ENCODE data around the gene VSIG8. TPM values are rescaled to one million over a fixed set of nuclear protein-coding genes. Genes with fewer than 3 reads are reported as not detected.
A peak's percentile ranks its signal among the peaks of the same experiment; 100 is the strongest.

The VSIG8 gene
- total RNA-seq, 2 donors from 2014 or later: not detected

DNA sequence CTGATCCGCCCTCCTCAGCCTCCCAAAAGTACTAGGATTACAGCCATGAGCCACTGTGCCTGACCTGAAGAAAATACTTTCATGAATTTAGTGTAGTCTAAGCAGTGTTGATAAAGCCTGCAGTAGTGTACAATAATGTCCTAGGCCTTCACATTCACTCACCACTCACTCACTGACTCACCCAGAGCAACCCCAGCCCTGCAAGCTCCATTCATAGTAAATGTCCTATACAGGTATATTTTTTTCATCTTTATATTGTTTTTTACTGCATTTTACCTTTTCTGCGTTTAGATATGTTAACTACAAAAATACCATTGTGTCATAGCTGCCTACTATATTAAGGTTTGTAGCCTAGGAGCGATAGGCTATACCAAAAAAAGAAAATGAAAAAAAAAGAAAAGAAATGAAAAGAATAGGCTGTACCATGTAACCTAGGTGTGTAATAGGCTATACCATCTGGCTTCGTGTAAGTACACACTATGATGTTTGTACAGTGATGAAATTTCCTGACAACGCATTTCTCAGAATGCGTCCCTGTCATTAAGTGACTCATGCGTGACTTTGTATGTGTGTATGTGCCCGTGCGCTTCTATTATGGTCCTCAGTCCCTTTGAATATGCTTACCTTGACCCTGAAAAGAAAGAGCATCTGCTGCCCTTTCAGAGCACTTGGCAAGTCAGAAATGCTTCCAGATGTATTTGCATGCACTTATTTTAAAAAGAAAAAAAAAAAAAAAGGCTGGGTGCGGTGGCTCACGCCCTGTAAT lies 45.0 kb downstream of the VSIG8 start:
- DNase-seq (peak in 3 of 4 donors; percentile 13 to 49 (median 38)), ATAC-seq (peak; percentile 88)
- intact Hi-C loops (cut with DNase I): no loop called here
- H3K4me1 ChIP-seq: peaks cover 4% of the 10 kb centered on the region
- no peaks in the 10 kb centered on the region for H3K9me3 ChIP-seq
- TF ChIP-seq CTCF (IDR thresholded peaks at IDR 0.05) (no peak), POLR2A (IDR thresholded peaks at IDR 0.05) (no peak)
- 61 to 65% methylated on average over 11 of the region's 11 CpGs for WGBS, 2 donors
- no peak overlapping the region for H3K4me3 ChIP-seq
- no peaks in the 10 kb centered on the region for H3K27me3 ChIP-seq
- peak overlapping the region in 2 of 4 donors; percentile 17 to 18 for H3K27ac ChIP-seq
- no peaks in the 10 kb centered on the region for H3K36me3 ChIP-seq (replicated peaks in 1 of 2; ENCODE audit: insufficient read depth in 1 of 2, low read depth in 2 of 2)

GRCh38 chr1:159815926-159816325 lies 46.5 kb downstream of the VSIG8 start:
- Histone ChIP-seq H3K27me3 (no peaks in the 10 kb centered on the region), H3K4me1 (peaks cover 4% of the 10 kb centered on the region), H3K9me3 (no peaks in the 10 kb centered on the region), H3K36me3 (replicated peaks in 1 of 2; ENCODE audit: insufficient read depth in 1 of 2, low read depth in 2 of 2) (no peaks in the 10 kb centered on the region), H3K4me3 (no peak overlapping the region), H3K27ac (no peak overlapping the region)
- WGBS, 2 donors: 87 to 90% methylated on average over 8 of the region's 8 CpGs
- DNase-seq (no peak), ATAC-seq (no peak)
- TF ChIP-seq CTCF (IDR thresholded peaks at IDR 0.05) (no peak), POLR2A (IDR thresholded peaks at IDR 0.05) (no peak)
- intact Hi-C loops (cut with DNase I): no loop called here

- no peak for DNase-seq
- H3K4me1 ChIP-seq: peaks cover 11% of the 10 kb centered on the region
- no peaks in the 10 kb centered on the region for H3K36me3 ChIP-seq (replicated peaks in 1 of 2; ENCODE audit: insufficient read depth in 1 of 2, low read depth in 2 of 2)
- TF ChIP-seq CTCF (IDR thresholded peaks at IDR 0.05): no peak
- no peak for TF ChIP-seq POLR2A (IDR thresholded peaks at IDR 0.05)
- no peaks in the 10 kb centered on the region for H3K9me3 ChIP-seq
- H3K27me3 ChIP-seq: no peaks in the 10 kb centered on the region
- H3K4me3 ChIP-seq: no peak overlapping the region
- WGBS, 2 donors: 7 to 18% methylated on average over 2 of the region's 2 CpGs
- intact Hi-C loops (cut with DNase I): loop anchor here (5.0 kb wide), 1 partner anchor 87 kb away; no protein-coding TSS in a partner anchor
- H3K27ac ChIP-seq: no peak overlapping the region
- peak; percentile 27 for ATAC-seq
These were observed 57.5 kb downstream of the VSIG8 start for GRCh38 chr1:159804924-159805323.

Small RNA genes lying within 50 kb of the gene (microRNA-seq; reads per million reads assigned to microRNA genes)
- gene MIR4259 (ENCODE audit: borderline number of aligned reads in 2 of 2, borderline replicate concordance in 2 of 2): 0 reads per million in 2 donors

Small RNA genes lying within 50 kb of the gene (small RNA-seq; reads per million reads assigned to genes)
- gene MIR4259: not detected
- gene RF00570: not detected

Other genes starting within 250 kb of the VSIG8 start
- 1 to 10 TPM in 1 of 2 donors, under 1 TPM in 1; 0.33 to 1.6 TPM for gene CRP, start 148.1 kb downstream of the VSIG8 start, total RNA-seq
- 10 to 100 TPM; 60.6 to 91.1 TPM for gene DUSP23, start 81.7 kb downstream of the VSIG8 start, total RNA-seq
- 1 to 10 TPM in 1 of 2 donors, not detected in 1; 6.3 TPM for gene FCRL6, start 60.3 kb downstream of the VSIG8 start, total RNA-seq
- 1 to 10 TPM in 1 of 2 donors, not detected in 1; 3.6 TPM for gene SLAMF8, start 35.8 kb downstream of the VSIG8 start, total RNA-seq
- not detected for gene CFAP45, start 37.5 kb upstream of the VSIG8 start, total RNA-seq
- 100 to 1,000 TPM in 1 of 2 donors, 10 to 100 TPM in 1; 63.0 to 118 TPM for gene TAGLN2, start 62.9 kb upstream of the VSIG8 start, total RNA-seq
- gene IGSF9, start 83.0 kb upstream of the VSIG8 start, total RNA-seq: 1 to 10 TPM; 2.3 to 4.9 TPM
- not detected for gene SLAMF9, start 91.6 kb upstream of the VSIG8 start, total RNA-seq
- 1 to 10 TPM; 4.9 to 7.8 TPM for gene PIGM, start 169.3 kb upstream of the VSIG8 start, total RNA-seq
- not detected for gene KCNJ10, start 207.5 kb upstream of the VSIG8 start, total RNA-seq
- gene KCNJ9, start 218.9 kb upstream of the VSIG8 start, total RNA-seq: not detected
- gene IGSF8, start 236.0 kb upstream of the VSIG8 start, total RNA-seq: 10 to 100 TPM; 18.4 to 46.8 TPM